Measurements from ENCODE around the gene NRXN2.

Gene NRXN2

GRCh38 chr11:64652586-64653387, 70.2 kb downstream of the NRXN2 start:
- H3K4me3 Mint-ChIP-seq: no peak overlapping the region
- peaks cover 25% of the 10 kb centered on the region for H3K27me3 Mint-ChIP-seq
- H3K36me3 Mint-ChIP-seq: no peaks in the 10 kb centered on the region
- H3K4me1 Mint-ChIP-seq: peaks cover 4% of the 10 kb centered on the region
- CTCF ChIA-PET: interaction anchor here (0.7 to 4.9 kb wide), 13 partner anchors 10 to 293 kb away, joined by 3 to 39 read pairs (median 3); partner anchors contain the start of gene RPS6KA4
- DNase-seq: peak; percentile 84
- no peaks in the 10 kb centered on the region for H3K9me3 Mint-ChIP-seq
- H3K27ac Mint-ChIP-seq: no peak overlapping the region

GRCh38 chr11:64650923-64651523, 72.0 kb downstream of the NRXN2 start:
- Mint-ChIP-seq H3K27ac (no peak overlapping the region), H3K36me3 (no peaks in the 10 kb centered on the region), H3K4me1 (no peaks in the 10 kb centered on the region), H3K4me3 (no peak overlapping the region), H3K9me3 (no peaks in the 10 kb centered on the region), H3K27me3 (peaks cover 25% of the 10 kb centered on the region)
- DNase-seq: no peak
- CTCF ChIA-PET: interaction anchor here (0.8 to 4.9 kb wide), 12 partner anchors 9 to 309 kb away, joined by 3 to 39 read pairs (median 6); partner anchors contain the start of genes PYGM and RPS6KA4

- H3K27me3 Mint-ChIP-seq: peaks cover 12% of the 10 kb centered on the region
- H3K4me1 Mint-ChIP-seq: no peaks in the 10 kb centered on the region
- H3K4me3 Mint-ChIP-seq: no peak overlapping the region
- CTCF ChIA-PET: interaction anchor here (0.7 to 4.9 kb wide), 14 partner anchors 9 to 445 kb away, joined by 3 to 39 read pairs (median 4); partner anchors contain the start of gene RPS6KA4
- no peaks in the 10 kb centered on the region for H3K9me3 Mint-ChIP-seq
- no peaks in the 10 kb centered on the region for H3K36me3 Mint-ChIP-seq
- H3K27ac Mint-ChIP-seq: peak overlapping the region; percentile 44
- DNase-seq: no peak
Measured at GRCh38 chr11:64649291-64649697, 73.7 kb downstream of the NRXN2 start.

GRCh38 chr11:64648551-64648950, 74.4 kb downstream of the NRXN2 start:
- Mint-ChIP-seq H3K36me3 (no peaks in the 10 kb centered on the region), H3K4me1 (no peaks in the 10 kb centered on the region), H3K27ac (no peak overlapping the region), H3K9me3 (no peaks in the 10 kb centered on the region), H3K27me3 (peaks cover 9% of the 10 kb centered on the region), H3K4me3 (no peak overlapping the region)
- CTCF ChIA-PET: interaction anchor here (1.0 to 4.5 kb wide), 4 partner anchors 15 to 444 kb away, joined by 4 to 39 read pairs (median 4); no protein-coding TSS in a partner anchor
- no peak for DNase-seq

- H3K27me3 Mint-ChIP-seq: peaks cover 5% of the 10 kb centered on the region
- no peaks in the 10 kb centered on the region for H3K36me3 Mint-ChIP-seq
- H3K4me3 Mint-ChIP-seq: no peak overlapping the region
- H3K27ac Mint-ChIP-seq: no peak overlapping the region
- DNase-seq: no peak
- CTCF ChIA-PET: interaction anchor here (0.6 to 1.7 kb wide), 2 partner anchors 12 to 156 kb away, joined by 3 to 4 read pairs; no protein-coding TSS in a partner anchor
- H3K4me1 Mint-ChIP-seq: no peaks in the 10 kb centered on the region
- no peaks in the 10 kb centered on the region for H3K9me3 Mint-ChIP-seq
Measured at GRCh38 chr11:64647019-64647779, 75.8 kb downstream of the NRXN2 start.

- H3K4me1 Mint-ChIP-seq: no peaks in the 10 kb centered on the region
- CTCF ChIA-PET: interaction anchor here (1.6 kb wide), 1 partner anchor 195 kb away, joined by 4 read pairs; no protein-coding TSS in a partner anchor
- H3K27ac Mint-ChIP-seq: no peak overlapping the region
- no peaks in the 10 kb centered on the region for H3K36me3 Mint-ChIP-seq
- peak; percentile 30 for DNase-seq
- no peaks in the 10 kb centered on the region for H3K27me3 Mint-ChIP-seq
- H3K9me3 Mint-ChIP-seq: no peaks in the 10 kb centered on the region
- H3K4me3 Mint-ChIP-seq: no peak overlapping the region
Measured at GRCh38 chr11:64644647-64645275, 78.2 kb downstream of the NRXN2 start.

- CTCF ChIA-PET: no interaction called here
- no peaks in the 10 kb centered on the region for H3K4me1 Mint-ChIP-seq
- no peaks in the 10 kb centered on the region for H3K9me3 Mint-ChIP-seq
- no peaks in the 10 kb centered on the region for H3K27me3 Mint-ChIP-seq
- no peak overlapping the region for H3K27ac Mint-ChIP-seq
- no peak overlapping the region for H3K4me3 Mint-ChIP-seq
- H3K36me3 Mint-ChIP-seq: no peaks in the 10 kb centered on the region
- DNase-seq: no peak
Measured at GRCh38 chr11:64643920-64644646, 78.9 kb downstream of the NRXN2 start.

- Mint-ChIP-seq H3K27ac (no peak overlapping the region), H3K4me3 (no peak overlapping the region), H3K4me1 (no peaks in the 10 kb centered on the region), H3K27me3 (no peaks in the 10 kb centered on the region), H3K36me3 (no peaks in the 10 kb centered on the region), H3K9me3 (no peaks in the 10 kb centered on the region)
- no peak for DNase-seq
- CTCF ChIA-PET: no interaction called here
Measured at GRCh38 chr11:64643256-64643881, 79.6 kb downstream of the NRXN2 start.

DNA sequence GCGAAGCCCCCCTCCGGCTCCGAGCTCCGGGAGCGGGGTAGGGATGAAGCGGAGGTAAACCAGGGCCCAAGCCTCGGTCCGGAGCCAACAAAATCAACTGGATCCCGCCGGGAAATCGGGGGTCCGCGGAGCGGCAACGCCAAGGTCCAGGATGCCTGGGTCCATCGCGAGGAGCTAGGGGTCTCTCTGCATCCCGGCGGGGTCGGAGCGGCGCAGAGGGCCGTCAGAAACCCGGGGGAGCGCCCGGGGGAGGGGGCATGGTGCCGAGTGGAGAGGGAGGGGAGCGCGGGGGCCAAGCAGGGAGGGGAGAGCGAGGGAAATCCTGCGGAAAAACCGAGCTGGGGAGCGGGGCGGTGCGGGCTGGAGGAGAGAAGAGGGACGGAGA, 80.1 kb downstream of the NRXN2 start:
- no peaks in the 10 kb centered on the region for H3K9me3 Mint-ChIP-seq
- no peak overlapping the region for H3K4me3 Mint-ChIP-seq
- CTCF ChIA-PET: no interaction called here
- no peaks in the 10 kb centered on the region for H3K27me3 Mint-ChIP-seq
- no peaks in the 10 kb centered on the region for H3K36me3 Mint-ChIP-seq
- no peaks in the 10 kb centered on the region for H3K4me1 Mint-ChIP-seq
- DNase-seq: no peak
- H3K27ac Mint-ChIP-seq: no peak overlapping the region

GRCh38 chr11:64642418-64642735, 80.6 kb downstream of the NRXN2 start:
- CTCF ChIA-PET: no interaction called here
- no peaks in the 10 kb centered on the region for H3K9me3 Mint-ChIP-seq

GRCh38 chr11:64641596-64642417, 81.2 kb downstream of the NRXN2 start:
- Mint-ChIP-seq H3K36me3 (no peaks in the 10 kb centered on the region), H3K4me1 (no peaks in the 10 kb centered on the region), H3K27me3 (no peaks in the 10 kb centered on the region), H3K9me3 (no peaks in the 10 kb centered on the region), H3K4me3 (no peak overlapping the region), H3K27ac (no peak overlapping the region)
- CTCF ChIA-PET: no interaction called here
- no peak for DNase-seq

More at GRCh38 chr11:64642418-64642735, 80.6 kb downstream of the NRXN2 start:
- no peaks in the 10 kb centered on the region for H3K36me3 Mint-ChIP-seq
- no peak overlapping the region for H3K4me3 Mint-ChIP-seq
- no peak for DNase-seq
- H3K4me1 Mint-ChIP-seq: no peaks in the 10 kb centered on the region
- no peak overlapping the region for H3K27ac Mint-ChIP-seq
- no peaks in the 10 kb centered on the region for H3K27me3 Mint-ChIP-seq

GRCh38 chr11:64639885-64640284, 83.1 kb downstream of the NRXN2 start:
- H3K27ac Mint-ChIP-seq: no peak overlapping the region
- CTCF ChIA-PET: interaction anchor here (1.1 kb wide), 1 partner anchor 10 kb away, joined by 3 read pairs; no protein-coding TSS in a partner anchor
- peaks cover 1% of the 10 kb centered on the region for H3K4me1 Mint-ChIP-seq
- no peak overlapping the region for H3K4me3 Mint-ChIP-seq
- peaks cover 5% of the 10 kb centered on the region for H3K27me3 Mint-ChIP-seq
- no peaks in the 10 kb centered on the region for H3K9me3 Mint-ChIP-seq
- H3K36me3 Mint-ChIP-seq: no peaks in the 10 kb centered on the region
- DNase-seq: no peak

Measured in activated naive CD4-positive, alpha-beta T cell treated with anti-CD3 and anti-CD28 coated beads, Interleukin-2, amount 10 ng/mL, durations not matched to agents 7 days and 5 days (primary cell).